Stimulated activated CD8-positive, alpha-beta memory T cell treated with anti-CD3 and anti-CD28 coated beads, Interleukin-2, amount 100 ng/mL, for 1 hour (primary cell): Measurements from ENCODE around the gene PCDH9.
"Not testable (repeated sequence)": the region's sequence is repeated elsewhere in the genome, so short reads cannot be mapped to it uniquely, and the experiment has no call there.

Source experiments
- DNase-seq, 2 donors: peaks; one replicate each; pipeline ENCODE4 v3.0.0-alpha.2; 2020; ENCODE audit warnings: low read depth in 2 of 2

Gene PCDH9

DNA sequence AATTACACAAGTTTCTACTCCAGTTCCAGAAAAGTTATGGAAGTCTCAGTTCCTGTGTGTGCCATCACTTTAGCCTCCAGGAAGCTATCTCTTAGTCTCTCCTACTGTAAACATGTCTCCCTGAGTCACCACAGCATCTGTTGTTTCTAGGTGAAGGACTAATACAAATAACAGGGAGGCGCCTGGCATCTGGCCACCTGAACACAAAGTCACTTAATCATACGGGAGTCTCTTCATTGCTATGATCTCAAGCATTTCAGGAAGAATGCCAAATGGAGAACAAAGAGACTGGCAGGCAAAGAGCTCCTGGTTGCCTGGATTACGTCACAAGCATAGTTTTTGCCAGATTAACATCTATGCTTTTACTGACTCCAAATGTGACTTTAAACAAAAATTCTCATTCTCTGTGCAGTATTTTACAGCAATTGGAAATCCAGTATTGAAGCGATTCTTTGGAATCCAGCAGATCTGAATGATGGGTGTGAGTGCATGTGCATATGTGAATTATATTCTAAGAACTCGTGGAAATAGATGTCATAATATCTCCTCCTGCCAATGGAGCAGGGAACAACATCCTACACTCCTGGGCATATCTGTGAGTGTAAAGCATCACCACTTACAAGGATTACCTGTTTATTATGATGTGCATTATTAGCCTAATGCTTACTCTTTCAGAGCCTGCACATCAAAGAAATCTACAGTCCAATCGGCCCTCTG lies 572.8 kb downstream of the PCDH9 start:
- DNase-seq, result no peak

DNA sequence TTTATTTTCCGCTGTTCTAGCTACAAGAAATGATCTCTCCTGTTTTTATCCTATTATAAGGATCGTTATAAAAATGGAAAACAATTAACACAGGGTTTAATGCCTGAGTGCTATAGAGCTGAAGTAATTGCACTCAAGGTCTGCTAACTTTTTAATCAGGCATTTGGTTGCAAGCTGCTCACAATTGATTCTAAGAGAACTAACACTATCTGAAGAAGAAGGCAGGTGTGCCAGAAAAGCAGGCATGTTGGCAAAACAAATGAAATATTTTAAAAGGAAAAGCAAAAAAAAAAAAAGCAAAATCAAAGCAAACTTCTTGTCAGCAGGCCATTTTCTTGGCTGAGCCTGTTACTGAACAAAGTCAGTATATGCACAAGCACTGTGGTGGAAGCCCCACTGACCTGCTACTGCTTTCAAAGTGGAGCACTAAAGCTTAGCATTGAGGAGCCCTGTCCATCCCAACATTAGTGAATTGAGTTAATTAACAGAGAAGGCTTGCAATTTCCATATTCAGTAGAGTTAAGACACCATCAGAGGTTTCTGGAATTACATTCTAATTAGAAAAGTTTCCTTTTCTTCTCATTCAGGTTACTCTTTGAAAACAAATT lies 574.2 kb downstream of the PCDH9 start:
- no peak for DNase-seq

DNA sequence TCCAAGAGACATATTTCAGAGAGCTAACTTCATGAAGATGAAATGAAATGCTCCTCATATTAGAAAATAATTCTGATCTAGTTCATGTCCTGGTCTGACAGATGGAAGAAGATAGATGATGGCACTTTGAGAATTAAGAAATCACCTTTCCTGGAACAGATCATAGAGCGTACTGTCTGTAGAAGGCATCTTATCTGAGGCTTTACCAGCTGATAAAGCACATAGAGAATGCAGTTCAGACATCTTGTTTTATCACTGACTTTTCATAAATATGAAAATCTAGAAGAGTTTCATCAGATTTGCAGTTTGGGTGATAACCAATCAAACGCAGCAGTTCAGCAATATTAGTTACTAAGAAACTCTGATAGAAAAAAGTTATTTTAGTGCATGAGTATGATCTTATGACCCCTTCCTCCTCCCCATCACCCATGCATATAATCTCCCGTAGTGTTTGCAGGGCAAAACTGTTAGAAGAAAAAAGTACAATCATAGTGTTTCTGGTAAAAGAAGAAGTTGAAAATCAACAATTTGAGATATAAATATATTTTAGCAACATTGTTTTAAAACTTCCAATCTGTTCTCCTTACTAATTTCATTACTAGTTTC lies 585.2 kb downstream of the PCDH9 start:
- no peak for DNase-seq

DNA sequence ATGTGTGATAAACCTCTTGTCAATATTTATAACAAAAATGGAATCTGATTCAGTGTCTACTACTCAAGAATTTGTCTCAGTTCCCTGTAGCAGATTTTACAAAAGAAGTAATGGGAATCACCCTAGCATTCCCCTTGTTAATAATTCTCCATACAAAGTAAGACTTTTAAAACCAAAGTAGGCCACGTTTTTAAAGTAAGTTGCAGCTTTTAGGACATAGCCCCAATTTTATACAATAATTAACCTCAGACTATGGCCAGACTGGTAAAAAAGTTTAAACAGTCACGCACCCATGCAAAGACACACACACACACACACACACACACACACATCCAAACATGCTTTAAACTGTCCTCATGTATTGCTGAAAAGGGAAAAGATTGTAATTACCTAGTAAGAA lies 589.9 kb downstream of the PCDH9 start:
- no peak for DNase-seq

DNA sequence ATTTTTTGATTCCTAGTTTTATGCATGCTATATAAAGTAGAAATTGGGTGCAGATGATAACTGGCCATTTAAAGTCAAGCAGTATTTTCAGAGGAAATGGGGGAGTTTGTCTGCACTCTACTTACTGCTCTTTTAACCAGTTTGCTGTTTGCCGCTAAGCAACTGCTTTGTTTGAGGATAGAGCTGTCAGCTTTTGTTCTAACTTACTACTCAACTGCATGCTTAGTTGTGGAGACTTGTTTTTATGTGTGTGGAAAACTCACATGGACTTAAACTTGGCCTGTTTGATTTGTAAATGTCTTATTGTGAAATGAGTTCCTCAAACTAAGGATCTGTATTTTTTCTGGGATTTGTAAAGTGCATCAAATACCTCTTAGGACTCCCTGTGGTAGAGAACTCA lies 591.1 kb downstream of the PCDH9 start:
- no peak for DNase-seq

DNA sequence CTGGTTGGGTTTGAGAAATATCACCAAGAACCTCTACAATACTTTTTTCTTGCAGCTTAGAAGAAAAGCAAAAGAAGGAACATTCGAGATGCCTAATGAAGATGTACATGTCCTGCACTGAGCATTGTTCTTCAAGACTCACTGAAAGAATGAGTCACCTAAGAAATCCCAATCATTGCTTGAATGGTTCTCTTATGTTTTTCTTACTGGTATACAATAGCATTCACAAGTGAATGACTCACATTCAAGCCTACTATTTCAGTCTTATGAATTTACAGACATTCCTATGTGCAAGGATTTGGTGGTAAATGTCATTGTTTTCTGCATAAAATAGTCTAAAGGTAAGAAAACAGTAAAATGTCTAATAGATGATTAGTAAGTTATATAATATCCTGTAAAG lies 594.6 kb downstream of the PCDH9 start:
- DNase-seq, result no peak

DNA sequence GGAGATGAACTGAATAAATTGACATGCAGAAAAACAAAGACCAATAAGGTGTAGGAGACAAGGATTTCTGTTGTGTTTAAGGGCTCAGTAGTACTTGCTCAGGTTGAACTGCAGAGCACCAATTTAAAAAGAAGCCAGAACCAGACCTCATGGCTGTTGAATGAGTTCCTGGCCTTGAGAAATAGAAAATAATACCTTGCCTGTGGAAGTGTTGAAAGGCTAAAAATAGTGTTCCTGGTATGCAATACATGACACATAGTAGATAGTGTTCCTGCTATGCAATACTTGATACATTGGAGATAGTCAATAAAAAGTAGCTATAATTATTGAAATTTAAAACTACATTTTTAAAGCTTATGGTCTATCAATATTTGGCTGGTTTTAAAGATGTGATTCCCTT lies 595.8 kb downstream of the PCDH9 start:
- no peak for DNase-seq

DNA sequence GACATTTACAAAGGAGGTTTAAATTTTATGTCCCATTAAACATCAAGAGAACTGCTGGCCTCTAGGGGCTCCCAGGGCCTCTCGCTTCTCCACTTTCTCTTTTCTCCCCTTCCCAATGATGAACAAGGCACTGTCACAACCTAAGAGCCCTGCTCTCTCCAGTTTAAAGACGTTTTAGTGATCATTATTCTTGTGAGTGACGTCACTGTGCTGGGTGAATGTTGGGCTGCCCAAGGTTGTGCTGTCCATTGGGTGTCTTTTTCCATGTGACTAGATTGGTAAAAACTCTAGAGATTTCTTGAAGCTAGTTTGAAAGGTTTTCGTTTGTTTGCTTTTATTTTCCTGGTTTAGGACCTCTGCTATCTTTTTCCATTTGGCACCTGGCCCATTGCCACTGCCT lies 602.6 kb downstream of the PCDH9 start:
- DNase-seq, result no peak

DNA sequence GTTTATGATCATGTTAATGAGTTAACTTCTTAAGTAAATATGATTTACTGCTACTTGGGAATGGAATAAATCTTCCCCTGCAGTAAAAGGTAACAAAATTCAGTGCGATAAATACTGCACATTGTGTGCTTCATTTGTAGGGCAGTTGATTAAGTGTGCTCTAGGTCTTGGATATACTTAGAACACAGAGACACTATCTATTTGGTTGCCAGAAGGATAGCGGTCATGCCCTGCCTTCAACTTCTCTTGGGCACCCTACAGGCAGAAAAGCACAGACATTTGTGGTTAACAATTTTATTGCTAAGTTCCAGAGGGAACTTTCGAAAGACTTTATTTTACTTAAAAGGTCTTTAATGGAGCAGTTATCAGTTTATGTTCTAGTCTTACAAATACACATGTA lies 605.8 kb downstream of the PCDH9 start:
- DNase-seq, result no peak

DNA sequence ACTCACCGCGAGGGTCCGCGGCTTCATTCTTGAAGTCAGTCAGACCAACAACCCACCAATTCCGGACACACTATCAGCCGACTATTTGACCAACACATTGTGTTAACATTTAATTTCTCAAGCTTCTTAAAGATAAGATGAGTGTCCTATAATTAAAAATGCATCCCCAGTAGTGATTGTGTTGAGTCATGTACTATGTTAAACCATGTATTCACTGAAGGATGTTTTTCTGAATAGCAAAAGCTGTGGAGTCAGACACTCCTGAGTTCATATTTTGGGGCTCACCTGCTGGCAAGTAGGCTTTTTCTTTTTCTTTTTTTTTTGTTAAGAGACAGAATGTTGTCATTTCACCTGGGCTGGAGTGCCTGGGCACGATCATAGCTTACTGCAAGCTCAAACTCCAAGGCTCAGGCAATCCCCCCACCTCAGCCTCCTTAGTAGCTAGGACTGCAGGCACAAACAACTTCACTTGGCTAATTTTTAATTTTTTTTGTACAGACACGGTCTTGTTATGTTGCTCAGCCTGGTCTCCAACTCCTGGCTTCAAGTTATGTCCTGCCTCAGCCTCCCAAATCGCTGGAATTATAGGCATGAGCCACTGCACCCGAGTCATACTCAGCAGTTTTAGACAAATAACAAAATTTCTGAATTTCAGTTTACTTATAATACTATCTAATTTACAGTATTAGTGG lies 606.9 kb downstream of the PCDH9 start:
- no peak for DNase-seq

DNA sequence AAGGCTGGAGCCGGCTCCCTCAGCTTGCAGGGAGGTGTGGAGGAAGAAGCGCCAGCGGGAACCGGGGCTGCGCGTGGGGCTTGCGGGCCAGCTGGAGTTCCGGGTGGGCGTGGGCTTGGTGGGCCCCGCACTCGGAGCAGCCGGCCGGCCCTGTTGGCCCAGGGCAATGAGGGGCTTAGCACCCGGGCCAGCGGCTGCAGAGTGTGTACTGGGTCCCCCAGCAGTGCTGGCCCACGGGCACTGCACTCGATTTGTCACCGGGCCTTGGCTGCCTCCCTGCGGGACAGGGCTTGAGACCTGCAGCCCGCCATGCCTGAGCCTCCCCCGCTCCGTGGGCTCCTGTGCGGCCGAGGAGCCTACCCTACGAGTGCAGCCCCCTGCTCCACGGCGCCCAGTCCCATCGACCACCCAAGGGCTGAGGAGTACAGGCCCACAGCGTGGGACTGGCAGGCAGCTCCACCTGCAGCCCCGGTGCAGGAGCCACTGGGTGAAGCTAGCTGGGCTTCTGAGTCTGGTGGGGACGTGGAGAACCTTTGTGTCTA lies 608.2 kb downstream of the PCDH9 start:
- DNase-seq, result not testable (repeated sequence)

DNA sequence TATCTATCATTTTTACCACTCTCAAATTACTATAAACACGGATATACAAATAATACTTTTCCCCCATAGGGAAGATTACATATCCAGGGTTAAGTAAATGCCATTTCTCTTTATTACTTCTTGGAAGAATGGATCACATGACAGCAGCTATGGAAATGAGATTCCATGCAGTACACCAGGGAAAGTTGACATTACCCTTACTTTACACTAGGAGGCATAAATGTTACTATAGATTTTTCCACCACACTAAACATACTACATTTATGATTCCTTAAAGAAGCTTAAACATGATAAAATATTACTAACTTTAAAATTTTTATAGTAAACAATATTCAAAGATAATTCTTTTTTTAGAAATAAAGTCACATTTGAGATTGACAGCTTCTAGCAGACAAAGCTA lies 611.4 kb downstream of the PCDH9 start:
- no peak for DNase-seq

DNA sequence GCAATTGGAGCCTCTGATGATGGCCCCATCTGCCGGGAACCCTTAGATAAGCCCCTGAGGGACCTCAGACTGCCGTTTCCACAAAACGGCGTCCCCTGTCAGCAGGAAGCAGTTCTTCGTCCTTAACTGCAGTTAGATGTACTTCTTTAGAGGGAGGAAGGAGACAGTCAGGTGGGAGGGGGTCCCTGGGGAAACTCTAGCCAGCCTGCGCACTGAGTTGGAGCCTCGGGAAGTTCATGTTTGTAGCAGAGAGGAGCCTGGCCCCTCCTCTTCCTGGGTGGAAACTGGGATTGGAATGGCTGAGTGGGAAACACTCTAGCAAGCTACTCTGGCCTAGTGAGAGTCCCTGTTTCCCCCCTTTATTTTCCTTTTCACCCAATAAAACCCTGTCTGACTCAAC lies 612.4 kb downstream of the PCDH9 start:
- no peak for DNase-seq

DNA sequence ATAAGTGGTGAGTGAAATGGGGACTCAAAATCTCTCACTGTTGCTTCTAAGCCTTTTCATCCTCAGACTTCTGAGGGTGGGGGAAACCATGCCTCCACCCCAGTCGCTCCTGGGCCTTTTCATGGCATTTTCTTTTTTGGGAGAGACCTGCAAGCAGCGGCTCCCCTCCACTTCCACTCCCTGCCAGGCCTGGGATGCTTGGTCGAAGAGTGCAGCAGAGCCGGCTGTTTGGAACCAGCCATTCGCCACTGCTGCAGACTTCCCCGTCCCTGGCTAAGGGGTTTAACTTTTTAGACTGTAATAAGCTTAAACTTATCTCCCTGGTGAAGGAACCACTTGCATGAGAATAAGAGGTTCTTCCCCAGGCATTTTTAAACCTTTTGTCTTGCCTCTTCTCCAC lies 617.2 kb downstream of the PCDH9 start:
- no peak for DNase-seq

DNA sequence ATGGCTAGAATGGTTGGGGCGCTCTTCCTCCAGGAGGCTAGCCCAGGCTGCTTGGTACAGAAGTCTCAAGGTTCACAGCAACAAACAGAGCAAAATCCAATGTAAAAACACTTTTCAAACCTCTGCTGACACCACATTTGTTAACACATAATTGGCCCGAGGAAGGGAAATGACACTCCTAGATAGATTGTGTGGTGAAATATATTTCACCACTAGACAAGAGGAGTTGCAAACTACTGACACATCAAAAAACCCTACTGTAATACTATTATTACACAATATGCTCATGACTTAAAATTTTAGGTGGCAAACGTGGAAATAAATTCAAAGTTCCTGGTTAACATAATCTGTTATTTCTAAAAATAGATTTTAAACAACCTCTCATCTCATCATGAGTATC lies 643.6 kb downstream of the PCDH9 start:
- DNase-seq, result no peak

DNA sequence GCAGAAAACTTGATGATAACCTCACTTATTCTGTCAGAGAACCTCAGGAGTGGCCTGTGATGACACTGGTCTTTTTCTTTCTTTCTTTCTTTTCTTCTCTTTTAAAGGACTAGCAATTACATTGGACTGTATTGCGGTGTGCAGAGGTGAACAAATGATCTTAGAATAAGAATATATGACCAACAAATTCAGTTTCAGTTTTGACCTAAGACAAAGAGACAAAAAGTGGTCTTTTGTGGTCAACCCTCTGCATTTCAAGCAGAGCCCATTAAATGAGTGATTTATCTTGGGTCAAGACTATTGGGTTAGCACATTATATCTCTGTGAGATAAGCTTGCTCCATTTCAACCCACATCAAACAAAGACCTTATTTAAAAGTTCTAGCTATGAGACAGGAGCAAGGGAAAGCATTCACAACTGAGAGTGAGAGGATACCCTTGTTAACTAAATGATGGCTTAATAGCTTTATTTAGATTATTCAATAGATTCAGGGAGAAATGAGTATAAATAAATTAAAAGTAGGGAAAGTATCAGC lies 644.4 kb downstream of the PCDH9 start:
- no peak for DNase-seq

DNA sequence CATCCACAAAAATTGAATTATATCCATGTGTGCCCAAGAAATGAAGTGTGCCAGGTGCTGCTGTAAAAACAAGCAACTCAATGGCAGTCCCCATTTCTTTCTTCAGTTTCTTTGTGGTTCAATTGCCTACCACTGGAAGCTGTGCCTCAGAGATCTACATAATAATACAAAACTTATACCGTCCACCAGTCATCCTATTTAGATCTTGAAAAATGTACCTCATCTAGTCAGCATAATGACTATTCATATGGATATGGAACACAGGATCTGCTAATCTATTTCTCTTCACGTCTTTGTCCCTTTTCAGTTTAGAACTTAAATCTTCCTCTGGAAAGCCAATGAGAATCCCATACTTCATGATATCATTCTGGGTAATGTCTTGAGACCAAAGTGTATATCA lies 648.5 kb downstream of the PCDH9 start:
- DNase-seq, result no peak

DNA sequence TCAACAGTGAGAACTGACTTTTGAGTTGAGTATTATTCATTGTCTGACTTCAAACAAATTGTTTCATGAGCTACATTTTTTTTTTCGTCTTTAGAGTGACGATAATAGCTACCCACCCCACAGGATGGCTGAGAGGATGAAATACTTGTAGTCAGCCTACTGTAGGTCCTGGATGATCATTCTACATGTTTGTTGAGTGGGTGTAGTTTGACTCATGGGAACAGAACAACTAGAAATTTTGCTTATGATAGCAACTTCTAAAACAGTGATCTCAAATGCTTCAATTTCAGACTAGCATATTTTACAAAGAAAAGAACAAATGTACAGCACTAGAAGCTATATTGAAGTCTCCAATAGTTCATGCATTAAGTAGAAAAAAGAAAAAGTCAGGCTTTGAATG lies 651.8 kb downstream of the PCDH9 start:
- no peak for DNase-seq

DNA sequence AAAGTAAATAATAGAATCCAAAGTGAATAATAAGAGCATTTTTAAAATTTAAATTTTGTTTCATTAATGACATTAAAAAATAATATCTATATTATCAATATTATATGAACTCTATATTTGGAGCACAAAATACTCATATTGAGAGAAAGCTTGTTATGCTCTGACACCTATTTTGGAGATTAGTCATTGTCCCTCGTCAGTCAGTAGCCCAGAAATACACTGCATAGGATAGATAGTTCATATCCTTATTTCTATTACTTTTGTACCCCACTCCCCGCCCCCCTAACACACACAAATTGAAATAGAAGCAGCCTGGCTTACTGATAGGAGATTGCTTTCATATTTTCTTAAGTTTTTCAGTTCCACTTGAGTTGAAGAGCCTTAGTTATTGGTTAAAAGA lies 652.8 kb downstream of the PCDH9 start:
- DNase-seq, result no peak

DNA sequence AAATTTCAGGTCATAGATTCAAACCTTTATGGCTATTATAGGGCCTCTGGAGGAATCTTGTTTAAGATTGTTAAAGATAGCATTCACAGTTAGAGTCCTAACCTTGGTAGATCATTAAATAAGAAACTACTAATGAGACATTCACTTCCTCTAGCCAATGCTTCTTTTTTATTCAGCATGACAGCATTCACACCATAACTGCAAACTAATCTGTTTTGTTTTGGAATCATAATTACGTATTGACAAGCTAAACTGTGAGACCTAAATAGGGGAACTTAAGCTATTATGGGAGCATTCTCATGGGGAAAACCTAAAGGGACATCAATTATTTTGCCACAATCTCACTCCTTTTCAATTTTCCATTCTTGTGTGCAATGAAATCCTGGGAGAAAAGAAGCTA lies 653.8 kb downstream of the PCDH9 start:
- no peak for DNase-seq

DNA sequence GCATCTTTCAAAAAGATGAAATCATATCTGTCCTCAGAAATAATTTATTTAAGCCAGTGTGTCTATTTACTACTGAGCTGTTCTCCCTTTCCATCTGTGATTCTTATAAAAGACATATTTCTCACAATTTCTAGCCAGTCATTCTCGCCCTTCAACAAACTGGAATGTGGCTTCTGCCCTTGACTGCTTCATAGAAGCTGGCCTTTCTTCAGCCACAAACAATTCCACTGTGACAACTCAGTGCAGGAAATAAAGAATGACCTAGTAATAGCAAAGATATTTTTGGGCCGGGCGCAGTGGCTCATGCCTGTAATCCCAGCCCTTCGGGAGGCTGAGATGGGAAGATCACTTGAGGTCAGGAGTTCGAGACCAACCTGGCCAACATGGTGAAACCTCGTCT lies 655.5 kb downstream of the PCDH9 start:
- DNase-seq, result no peak

DNA sequence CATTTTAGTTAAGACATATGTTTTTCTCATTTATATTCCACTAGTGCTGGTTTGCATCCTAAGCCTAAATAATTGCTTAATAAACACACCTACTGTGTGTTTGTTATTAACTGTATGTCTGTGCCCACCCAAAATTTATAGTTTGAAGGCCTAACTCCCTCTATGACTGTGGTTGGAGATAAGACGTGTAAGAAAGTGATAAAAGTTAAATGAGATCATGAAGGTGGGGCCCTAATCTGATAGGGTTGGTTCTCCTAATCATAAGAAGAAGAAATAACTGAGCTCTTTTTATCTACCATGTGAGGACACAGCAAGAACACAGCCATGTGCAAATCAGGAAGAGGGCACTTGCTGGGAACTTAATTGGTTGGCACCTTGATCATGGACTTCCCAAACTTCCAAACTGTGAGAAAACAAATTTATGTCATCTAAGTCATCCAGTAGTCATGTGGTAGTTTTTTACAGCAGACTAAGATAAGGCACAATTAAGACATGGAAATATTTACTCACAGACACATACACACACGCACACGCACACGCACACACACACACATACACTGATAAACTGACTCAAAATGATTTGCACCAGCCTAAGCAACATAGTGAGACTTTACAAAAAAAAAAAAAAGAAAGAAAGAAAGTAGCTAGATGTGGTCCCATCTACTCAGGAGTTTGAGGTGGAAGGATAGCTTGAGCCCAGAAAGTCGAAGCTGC lies 662.1 kb downstream of the PCDH9 start:
- no peak for DNase-seq
